ENCODE measurements around the gene FBLN1.
"Not testable (repeated sequence)": the region's sequence is repeated elsewhere in the genome, so short reads cannot be mapped to it uniquely, and the experiment has no call there.

FBLN1 gene

GRCh38 chr22:45548991-45549761 lies 46.5 kb downstream of the FBLN1 start:
- peak; percentile 91 for DNase-seq (ENCODE audit: low read depth)

DNA sequence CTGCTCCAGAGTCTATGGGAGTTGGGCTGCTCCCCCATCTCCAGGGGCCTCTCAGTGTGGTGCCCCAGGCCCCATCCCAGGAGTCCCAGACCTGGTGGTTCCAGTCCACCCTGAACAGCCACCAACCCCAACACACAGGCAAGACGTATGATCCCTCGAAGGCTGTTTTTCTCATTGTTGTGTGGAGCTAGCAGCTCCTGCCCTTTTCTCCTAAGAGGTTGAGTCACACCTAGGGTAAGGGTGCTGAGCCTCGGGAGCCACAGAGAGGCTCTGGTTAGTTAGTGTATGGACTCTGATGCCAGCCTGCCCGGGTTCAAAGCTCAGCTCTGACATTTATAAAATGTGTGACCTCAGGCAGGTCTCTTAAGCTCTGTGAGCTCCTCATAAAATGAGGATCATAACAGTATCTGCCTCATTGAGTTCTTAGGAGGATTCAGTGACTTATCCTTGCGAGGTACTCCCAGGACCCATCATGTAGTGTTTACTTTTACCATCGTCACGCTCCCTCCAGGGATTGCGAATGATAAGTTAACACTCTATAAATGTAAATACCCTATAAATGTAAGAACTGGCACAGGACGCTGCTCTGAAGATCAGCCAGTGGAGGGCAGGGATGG lies 47.2 kb downstream of the FBLN1 start:
- DNase-seq (ENCODE audit: low read depth), result peak; percentile 34

GRCh38 chr22:45550416-45550815 lies 47.7 kb downstream of the FBLN1 start:
- DNase-seq (ENCODE audit: low read depth), result no peak

GRCh38 chr22:45550891-45551290 lies 48.2 kb downstream of the FBLN1 start:
- DNase-seq (ENCODE audit: low read depth), result no peak

DNA sequence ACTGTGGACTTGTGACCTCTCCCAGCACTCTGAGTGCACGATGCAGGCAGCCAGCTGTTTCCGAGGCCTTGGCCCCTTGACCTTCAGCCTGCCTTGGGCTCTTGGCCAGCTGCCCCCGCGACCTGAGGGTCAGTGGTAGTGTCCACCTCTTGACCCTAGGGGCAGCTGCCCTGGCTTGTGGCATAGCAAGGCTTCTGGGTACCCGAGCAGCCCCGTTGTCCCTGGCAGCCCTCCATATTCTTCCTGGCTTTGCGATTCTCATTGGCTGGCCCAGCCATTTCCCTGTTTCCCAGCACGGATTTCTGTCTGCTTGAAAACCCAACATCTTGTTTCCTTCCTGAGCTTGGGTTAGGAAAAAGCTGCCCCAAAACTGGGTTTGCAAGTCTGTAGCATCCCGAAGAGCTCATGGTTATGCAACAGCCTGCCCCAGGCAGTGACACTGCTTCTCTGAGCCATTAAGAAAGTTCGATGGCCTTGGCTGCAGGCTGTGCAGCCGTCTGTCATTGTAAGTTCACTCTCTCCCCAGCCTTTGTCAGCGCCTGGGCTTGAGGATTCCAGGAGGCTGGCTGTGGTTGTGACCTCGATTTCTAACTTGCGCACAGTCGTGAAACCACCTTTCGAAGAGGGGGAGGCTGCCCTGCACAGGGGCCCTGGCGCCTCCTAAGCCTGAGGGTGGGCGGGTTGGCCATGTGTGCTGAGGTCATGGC lies 48.8 kb downstream of the FBLN1 start:
- DNase-seq (ENCODE audit: low read depth), result peak; percentile 37

DNA sequence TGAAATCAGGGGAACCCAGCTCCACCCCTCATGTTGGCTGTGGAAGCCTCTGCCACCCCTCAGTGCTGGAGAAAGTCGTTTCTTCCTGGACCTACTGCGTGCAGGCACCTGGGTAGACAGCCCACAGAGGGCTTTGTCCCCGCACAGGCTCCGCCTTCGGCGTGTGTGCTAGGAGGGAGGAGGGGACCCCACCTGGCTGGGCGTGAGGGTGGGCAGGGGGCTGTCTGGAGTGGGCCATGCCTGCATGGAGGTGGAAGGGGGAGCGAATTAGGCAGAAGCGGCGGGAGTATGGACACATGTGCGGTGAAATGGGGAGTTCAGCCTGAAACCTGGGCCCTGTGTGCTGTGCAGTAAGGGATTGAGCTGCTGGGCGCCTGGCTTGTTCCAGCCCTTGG lies 49.3 kb downstream of the FBLN1 start:
- DNase-seq (ENCODE audit: low read depth), result no peak

DNA sequence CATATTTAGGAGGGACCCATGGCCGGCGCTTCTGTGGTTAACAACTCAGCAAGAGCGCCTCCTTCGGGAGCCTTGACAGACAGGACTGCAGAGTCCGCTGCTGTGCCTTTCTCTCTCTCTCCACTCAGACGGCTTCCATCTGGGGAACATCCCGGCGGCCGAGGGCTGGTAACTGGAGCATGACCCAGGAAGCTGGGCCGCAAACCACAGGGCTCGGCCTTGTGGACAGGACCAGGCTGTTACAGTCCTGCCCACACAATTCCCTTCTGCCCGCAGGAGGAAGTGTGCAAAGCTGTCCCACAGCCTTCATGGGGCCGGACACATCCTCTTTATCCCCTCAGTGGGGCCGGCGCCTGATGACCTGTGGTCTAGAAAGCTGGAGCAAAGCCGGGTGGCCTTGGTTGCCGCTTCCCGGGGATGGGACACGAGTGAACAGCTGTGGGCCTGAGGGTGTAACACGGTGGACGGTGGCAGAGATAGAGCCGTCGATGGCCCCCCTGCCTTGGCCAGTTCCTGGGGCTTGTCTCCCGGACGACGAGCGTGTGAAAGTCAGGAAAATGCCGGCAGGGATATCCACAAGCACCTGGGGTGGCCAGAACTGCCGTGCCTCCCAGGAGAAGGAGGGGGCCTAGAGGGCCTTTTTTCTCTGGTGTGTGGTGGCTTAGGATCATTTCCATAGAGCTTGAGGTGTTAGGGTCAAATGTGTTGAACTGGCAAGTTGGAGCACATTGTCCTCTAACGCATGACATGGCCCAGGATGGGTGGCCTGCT lies 50.1 kb downstream of the FBLN1 start:
- DNase-seq (ENCODE audit: low read depth), result peak; percentile 97

DNA sequence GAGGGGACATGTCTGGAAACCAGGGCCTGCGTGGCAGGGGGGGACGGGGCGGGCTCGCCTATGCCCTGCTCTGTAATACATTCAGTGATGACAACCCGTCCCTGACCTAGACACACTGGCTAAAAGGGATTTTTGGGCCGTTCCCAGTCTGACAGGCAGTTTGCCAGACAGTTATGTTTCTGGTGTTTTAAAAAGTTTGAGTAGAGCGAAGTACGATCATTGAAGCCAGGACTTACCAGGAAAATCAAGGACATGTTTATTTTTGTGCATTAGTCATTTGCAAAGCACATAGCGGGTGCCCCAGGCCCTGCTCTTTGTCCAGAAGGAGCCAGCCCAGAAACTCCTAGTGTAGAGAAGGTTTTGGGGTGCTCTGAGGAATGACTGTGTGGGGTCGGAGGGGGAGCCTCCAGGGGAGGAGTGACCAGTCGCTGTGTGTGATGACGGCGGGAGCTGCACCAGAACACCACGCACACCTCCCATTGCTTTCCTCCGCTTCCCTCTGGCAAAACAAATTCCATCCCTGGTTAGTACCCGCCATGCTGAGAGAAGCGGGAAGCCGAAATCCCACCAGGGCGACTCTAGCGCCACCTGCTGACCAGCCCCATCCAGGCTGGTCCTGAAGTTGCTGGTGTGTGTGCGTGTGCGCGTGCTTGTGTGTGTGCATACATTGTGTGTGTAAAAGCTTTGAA lies 50.8 kb downstream of the FBLN1 start:
- peak; percentile 87 for DNase-seq (ENCODE audit: low read depth)

- DNase-seq (ENCODE audit: low read depth), result no peak
These were observed 51.3 kb downstream of the FBLN1 start for GRCh38 chr22:45554040-45554406.

- no peak for DNase-seq (ENCODE audit: low read depth)
These were observed 52.2 kb downstream of the FBLN1 start for GRCh38 chr22:45554861-45555260.

DNA sequence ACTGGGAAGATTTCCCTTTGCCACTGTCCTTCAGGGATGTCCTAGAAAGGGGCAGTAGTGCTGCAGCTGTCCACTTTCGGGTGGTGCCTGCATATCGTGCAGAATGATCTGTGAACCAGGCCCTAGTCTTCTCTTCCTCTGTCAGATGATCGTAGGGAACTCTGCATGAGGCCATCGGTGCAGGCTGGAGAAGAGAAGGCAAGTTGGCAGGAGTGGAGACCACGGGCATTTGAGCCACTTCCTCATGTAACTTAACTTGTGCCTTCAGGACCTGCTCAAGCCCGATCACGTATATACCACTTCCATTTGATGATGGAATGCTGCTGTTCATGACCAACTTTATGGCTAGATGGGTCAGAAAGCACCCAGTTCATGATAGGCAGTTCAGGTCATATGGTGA lies 55.2 kb downstream of the FBLN1 start:
- DNase-seq (ENCODE audit: low read depth), result peak; percentile 53

DNA sequence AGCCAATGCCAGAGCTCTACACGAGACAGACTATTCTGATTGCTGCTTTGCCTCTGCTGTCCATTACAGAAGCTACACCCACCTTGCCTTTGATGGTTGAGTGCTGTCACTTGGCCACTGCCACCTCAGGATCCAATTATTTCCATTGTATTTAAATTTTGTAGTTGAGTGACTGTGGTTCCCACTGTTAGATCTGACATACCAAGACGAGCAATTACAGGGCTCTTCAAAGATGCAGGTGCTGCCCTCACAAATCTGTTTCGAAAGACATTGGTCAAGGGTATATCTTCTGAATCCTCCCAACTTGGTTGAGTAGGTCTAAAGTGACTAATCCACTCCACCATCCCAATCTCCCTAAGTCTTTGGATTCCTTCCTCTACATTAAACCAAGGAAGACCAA lies 57.4 kb downstream of the FBLN1 start:
- DNase-seq (ENCODE audit: low read depth), result not testable (repeated sequence)

DNA sequence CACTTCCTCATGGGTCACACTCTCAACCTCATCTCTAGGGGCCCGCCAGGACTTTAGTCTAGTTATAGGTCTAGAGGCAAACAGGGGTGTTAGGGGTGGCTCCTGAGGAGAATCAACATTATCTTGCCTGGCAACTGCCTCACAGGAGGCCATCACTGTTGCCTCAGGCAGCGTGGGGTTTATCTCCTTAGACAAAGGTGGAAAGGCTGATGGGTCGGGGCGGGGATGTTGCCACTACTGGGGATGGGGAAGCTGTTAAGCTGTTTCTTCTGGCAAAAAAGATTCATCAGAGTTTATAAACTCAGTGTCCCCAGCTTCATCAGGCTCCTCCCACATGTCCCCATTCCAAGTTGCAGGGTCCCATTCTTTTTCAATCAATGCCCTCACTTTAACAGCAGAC lies 58.1 kb downstream of the FBLN1 start:
- not testable (repeated sequence) for DNase-seq (ENCODE audit: low read depth)

DNA sequence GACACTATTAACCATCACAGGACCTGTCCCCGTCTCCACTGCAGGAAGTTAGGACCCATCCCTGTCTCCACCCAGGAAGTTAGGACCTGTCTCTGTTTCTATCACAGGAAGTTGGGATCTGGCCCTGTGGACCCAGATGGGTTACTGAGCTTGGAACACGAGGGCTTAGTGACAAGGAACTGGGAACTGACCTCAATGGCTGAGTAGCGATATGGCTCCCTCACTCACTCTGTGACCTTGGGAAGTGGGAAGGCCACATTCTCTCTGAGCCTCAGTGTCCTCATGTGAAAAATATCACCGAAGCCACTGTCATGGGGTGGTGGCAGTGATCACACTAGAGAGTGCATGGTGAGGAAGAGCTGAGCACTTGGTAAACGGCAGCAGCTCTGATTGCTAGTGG lies 59.4 kb downstream of the FBLN1 start:
- DNase-seq (ENCODE audit: low read depth), result no peak

- DNase-seq (ENCODE audit: low read depth), result no peak
These were observed 60.1 kb downstream of the FBLN1 start for GRCh38 chr22:45562537-45563361.

GRCh38 chr22:45563362-45564040 lies 60.8 kb downstream of the FBLN1 start:
- no peak for DNase-seq (ENCODE audit: low read depth)

DNA sequence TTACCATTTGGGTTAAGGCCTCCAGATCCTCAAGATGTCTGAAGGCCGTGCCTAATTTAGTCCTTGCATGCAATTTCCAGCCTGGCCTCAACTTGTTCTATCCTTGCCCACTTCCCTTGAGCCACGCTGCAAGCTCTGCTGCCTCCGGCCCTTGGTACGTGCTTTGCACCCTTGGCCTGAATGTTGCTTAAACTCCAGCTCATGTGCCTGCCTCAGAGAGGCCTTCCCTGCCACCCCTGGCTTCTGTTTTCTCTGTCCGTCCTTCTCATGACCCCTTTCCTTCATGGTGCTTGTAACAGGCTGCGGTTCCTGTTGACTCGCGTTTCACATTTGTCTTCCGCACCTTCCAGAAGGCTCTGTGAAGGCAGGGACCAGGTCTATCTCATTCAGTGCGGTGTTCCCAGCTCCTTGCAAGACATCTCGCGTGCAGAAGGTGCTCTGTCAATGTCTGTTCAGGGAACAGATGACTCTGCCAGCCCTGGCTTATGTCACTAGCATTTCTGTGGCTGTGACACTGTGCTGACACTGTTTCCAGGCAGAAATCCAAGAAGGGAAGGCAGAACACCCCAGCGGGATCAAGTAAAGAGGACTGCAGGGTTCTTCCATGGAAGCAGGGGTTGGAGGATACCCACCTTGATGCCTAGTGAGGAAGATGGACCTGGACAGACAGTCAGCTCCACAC lies 61.8 kb downstream of the FBLN1 start:
- no peak for DNase-seq (ENCODE audit: low read depth)

DNA sequence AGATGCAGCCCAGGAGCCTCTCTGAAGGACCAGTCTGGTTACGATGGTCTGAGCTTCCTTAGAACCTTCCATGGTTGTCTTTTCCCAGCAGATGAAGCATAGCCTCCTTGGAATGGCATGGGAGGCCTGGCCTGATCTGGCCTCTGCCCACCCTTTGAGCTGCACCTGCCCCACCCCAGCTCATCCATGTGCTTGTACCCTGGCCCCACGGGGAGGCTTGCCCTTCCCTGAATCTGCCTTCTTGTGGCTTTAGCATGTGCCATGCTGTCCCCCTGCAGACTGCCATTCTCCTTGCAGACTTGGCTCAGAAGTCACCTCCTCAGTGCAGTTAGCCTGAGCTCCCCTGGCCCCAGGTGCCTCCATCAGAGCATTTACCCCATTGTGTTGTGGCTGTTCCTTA lies 62.5 kb downstream of the FBLN1 start:
- DNase-seq (ENCODE audit: low read depth), result no peak

GRCh38 chr22:45565973-45566372 lies 63.3 kb downstream of the FBLN1 start:
- DNase-seq (ENCODE audit: low read depth), result no peak

GRCh38 chr22:45568213-45568612 lies 65.5 kb downstream of the FBLN1 start:
- DNase-seq (ENCODE audit: low read depth), result no peak

All from iris pigment epithelial cell (primary cell).